Smooth muscle cell (in vitro differentiated cells): ENCODE data around the gene DMD. TPM values are rescaled to one million over a fixed set of nuclear protein-coding genes. Genes with fewer than 3 reads are reported as not detected.

Experiments used
- DNase-seq: peaks from one replicate; lab custom pipeline; 2025; ENCODE audit not compliant: unreplicated experiment; lab: John Stamatoyannopoulos, UW
- H2AFZ ChIP-seq: fragments of 200-600 bp; sonication (generic); 2 replicates; pipeline ENCODE4 v1.6.0; 2016; ENCODE audit warnings: antibody characterized with exemption, low read depth, mild to moderate bottlenecking
- H3F3A ChIP-seq: fragments of 200-600 bp; sonication (generic); 2 replicates; pipeline ENCODE4 v1.6.0; 2017; ENCODE audit warnings: antibody characterized with exemption, low read depth
- H3K27ac ChIP-seq: fragments of 200-600 bp; sonication (generic); 2 replicates; pipeline ENCODE4 v1.5.1; 2016; ENCODE audit warnings: low read depth, mild to moderate bottlenecking
- H3K27me3 ChIP-seq: fragments of 200-600 bp; sonication (generic); 2 replicates; pipeline ENCODE4 v1.6.1; 2016; ENCODE audit warnings: low read depth, mild to moderate bottlenecking
- H3K36me3 ChIP-seq: fragments of 200-600 bp; sonication (generic); 2 replicates; pipeline ENCODE4 v1.5.1; 2016; ENCODE audit warnings: low read depth
- H3K4me1 ChIP-seq: fragments of 200-600 bp; sonication (generic); 2 replicates; pipeline ENCODE4 v1.5.1; 2016; ENCODE audit warnings: low read depth
- H3K4me2 ChIP-seq: fragments of 200-600 bp; sonication (generic); 2 replicates; pipeline ENCODE4 v1.6.0; 2016; ENCODE audit warnings: mild to moderate bottlenecking
- H3K4me3 ChIP-seq: fragments of 200-600 bp; sonication (generic); 2 replicates; pipeline ENCODE4 v1.5.1; 2016; ENCODE audit warnings: mild to moderate bottlenecking
- H3K79me2 ChIP-seq: fragments of 200-600 bp; sonication (generic); 2 replicates; pipeline ENCODE4 v1.6.0; 2016; ENCODE audit warnings: low read depth, mild to moderate bottlenecking
- H3K9ac ChIP-seq: fragments of 200-600 bp; sonication (generic); 2 replicates; pipeline ENCODE4 v1.6.0; 2016; ENCODE audit warnings: low read depth
- H3K9me3 ChIP-seq: fragments of 200-600 bp; sonication (generic); replicated peaks from 2 replicates; pipeline ENCODE4 v1.5.1; 2016; ENCODE audit warnings: low read depth
- H4K20me1 ChIP-seq: fragments of 200-600 bp; sonication (generic); 2 replicates; pipeline ENCODE4 v1.6.0; 2016; ENCODE audit warnings: low read depth
- CTCF ChIP-seq: fragments of 200-600 bp; sonication (generic); IDR thresholded peaks from 2 replicates; pipeline ENCODE4 v1.5.1; 2017; ENCODE audit warnings: borderline replicate concordance, mild to moderate bottlenecking, antibody characterized with exemption; ENCODE audit not compliant: insufficient read depth, poor library complexity, severe bottlenecking
- WGBS: methylation state at CpG from one replicate; pipeline ENCODE4 v1.1.7; 2016; ENCODE audit warnings: low lambda C conversion rate; 5-methylcytosine and 5-hydroxymethylcytosine counted together
- polyA plus RNA-seq: library from polyadenylated mRNA; unstranded; fragments of >200 nt; fragmentation: Nextera tagmentation; extraction: Ambion mirVana; gene quantifications from 2 replicates; pipeline ENCODE4 v1.2.1, GENCODE V29; 2016
- total RNA-seq: library from RNA; depleted of rRNA; stranded (reverse); fragments of >200 nt; gene quantifications from 2 replicates; pipeline ENCODE4 v1.2.3, GENCODE V29; 2014

The DMD gene
- total and polyA plus RNA-seq, 2 experiments from 2014 or later, result 12.3 to 12.6 TPM

- H3K9me3 ChIP-seq, result no peaks in the 10 kb centered on the region
- no peaks in the 10 kb centered on the region for H4K20me1 ChIP-seq
- H3K4me1 ChIP-seq, result no peaks in the 10 kb centered on the region
- H3F3A ChIP-seq, result no peaks in the 10 kb centered on the region
- no peak for DNase-seq
- TF ChIP-seq CTCF, result no peak
- H3K4me3 ChIP-seq, result no peak overlapping the region
- no peak overlapping the region for H3K27ac ChIP-seq
- H3K36me3 ChIP-seq, result no peaks in the 10 kb centered on the region
- H3K79me2 ChIP-seq, result no peaks in the 10 kb centered on the region
- no peak overlapping the region for H2AFZ ChIP-seq
- no peak overlapping the region for H3K4me2 ChIP-seq
- H3K9ac ChIP-seq, result no peak overlapping the region
- WGBS, result 44% methylated on average over 1 of the region's 1 CpG
- H3K27me3 ChIP-seq, result no peaks in the 10 kb centered on the region
Observed at GRCh38 chrX:32545101-32545500, 666.2 kb downstream of the DMD start.

- H4K20me1 ChIP-seq, result no peaks in the 10 kb centered on the region
- WGBS, result 85% methylated on average over 8 of the region's 8 CpGs
Observed at GRCh38 chrX:32538554-32538953, 672.8 kb downstream of the DMD start.

GRCh38 chrX:32533848-32534247 lies 677.5 kb downstream of the DMD start:
- Histone ChIP-seq H3K9ac (no peak overlapping the region), H3F3A (no peaks in the 10 kb centered on the region), H3K4me2 (no peak overlapping the region), H3K27me3 (no peaks in the 10 kb centered on the region), H3K36me3 (no peaks in the 10 kb centered on the region), H3K27ac (no peak overlapping the region), H4K20me1 (no peaks in the 10 kb centered on the region), H3K4me3 (no peak overlapping the region), H3K9me3 (no peaks in the 10 kb centered on the region), H2AFZ (no peak overlapping the region), H3K79me2 (no peaks in the 10 kb centered on the region), H3K4me1 (no peaks in the 10 kb centered on the region)
- DNase-seq, result no peak
- no peak for TF ChIP-seq CTCF
- WGBS, result 92% methylated on average over 4 of the region's 4 CpGs

More at GRCh38 chrX:32538554-32538953, 672.8 kb downstream of the DMD start:
- no peaks in the 10 kb centered on the region for H3K79me2 ChIP-seq
- no peaks in the 10 kb centered on the region for H3K4me1 ChIP-seq
- H3K27me3 ChIP-seq, result no peaks in the 10 kb centered on the region
- no peaks in the 10 kb centered on the region for H3K9me3 ChIP-seq
- H3K27ac ChIP-seq, result no peak overlapping the region
- H3F3A ChIP-seq, result no peaks in the 10 kb centered on the region
- TF ChIP-seq CTCF, result no peak
- H3K4me3 ChIP-seq, result no peak overlapping the region
- no peak overlapping the region for H3K9ac ChIP-seq
- no peak for DNase-seq
- H3K36me3 ChIP-seq, result no peaks in the 10 kb centered on the region
- H2AFZ ChIP-seq, result no peak overlapping the region
- H3K4me2 ChIP-seq, result no peak overlapping the region

- WGBS, result 89% methylated on average over 4 of the region's 4 CpGs
- Histone ChIP-seq H2AFZ (no peak overlapping the region), H3F3A (no peaks in the 10 kb centered on the region), H3K79me2 (no peaks in the 10 kb centered on the region), H4K20me1 (no peaks in the 10 kb centered on the region), H3K4me1 (no peaks in the 10 kb centered on the region), H3K4me3 (no peak overlapping the region), H3K36me3 (no peaks in the 10 kb centered on the region), H3K27me3 (no peaks in the 10 kb centered on the region), H3K9me3 (no peaks in the 10 kb centered on the region), H3K4me2 (no peak overlapping the region), H3K27ac (no peak overlapping the region), H3K9ac (no peak overlapping the region)
- no peak for DNase-seq
- no peak for TF ChIP-seq CTCF
Observed at GRCh38 chrX:32532262-32532661, 679.1 kb downstream of the DMD start.
